Skin epidermis (tissue), 12 donors: ENCODE data around the gene NIT2.
"Not testable (repeated sequence)": the region's sequence is repeated elsewhere in the genome, so short reads cannot be mapped to it uniquely, and the experiment has no call there.

ENCODE experiments used
- H3K27ac ChIP-seq, 21 experiments: fragments of 200-600 bp; sonication (generic) in 11 of 21; one replicate each; pipeline ENCODE4 v1.5.0; 2020; ENCODE audit warnings: mild to moderate bottlenecking in 3 of 21, inconsistent platforms in 2 of 21, moderate library complexity in 2 of 21
- H3K4me3 ChIP-seq, 7 experiments: fragments of 200-600 bp; sonication (generic) in 2 of 7; one replicate each; pipeline ENCODE4 v1.5.0; 2020; ENCODE audit warnings: inconsistent platforms in 2 of 7, mild to moderate bottlenecking in 2 of 7, moderate library complexity in 1 of 7

Gene NIT2, protein sequence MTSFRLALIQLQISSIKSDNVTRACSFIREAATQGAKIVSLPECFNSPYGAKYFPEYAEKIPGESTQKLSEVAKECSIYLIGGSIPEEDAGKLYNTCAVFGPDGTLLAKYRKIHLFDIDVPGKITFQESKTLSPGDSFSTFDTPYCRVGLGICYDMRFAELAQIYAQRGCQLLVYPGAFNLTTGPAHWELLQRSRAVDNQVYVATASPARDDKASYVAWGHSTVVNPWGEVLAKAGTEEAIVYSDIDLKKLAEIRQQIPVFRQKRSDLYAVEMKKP

DNA sequence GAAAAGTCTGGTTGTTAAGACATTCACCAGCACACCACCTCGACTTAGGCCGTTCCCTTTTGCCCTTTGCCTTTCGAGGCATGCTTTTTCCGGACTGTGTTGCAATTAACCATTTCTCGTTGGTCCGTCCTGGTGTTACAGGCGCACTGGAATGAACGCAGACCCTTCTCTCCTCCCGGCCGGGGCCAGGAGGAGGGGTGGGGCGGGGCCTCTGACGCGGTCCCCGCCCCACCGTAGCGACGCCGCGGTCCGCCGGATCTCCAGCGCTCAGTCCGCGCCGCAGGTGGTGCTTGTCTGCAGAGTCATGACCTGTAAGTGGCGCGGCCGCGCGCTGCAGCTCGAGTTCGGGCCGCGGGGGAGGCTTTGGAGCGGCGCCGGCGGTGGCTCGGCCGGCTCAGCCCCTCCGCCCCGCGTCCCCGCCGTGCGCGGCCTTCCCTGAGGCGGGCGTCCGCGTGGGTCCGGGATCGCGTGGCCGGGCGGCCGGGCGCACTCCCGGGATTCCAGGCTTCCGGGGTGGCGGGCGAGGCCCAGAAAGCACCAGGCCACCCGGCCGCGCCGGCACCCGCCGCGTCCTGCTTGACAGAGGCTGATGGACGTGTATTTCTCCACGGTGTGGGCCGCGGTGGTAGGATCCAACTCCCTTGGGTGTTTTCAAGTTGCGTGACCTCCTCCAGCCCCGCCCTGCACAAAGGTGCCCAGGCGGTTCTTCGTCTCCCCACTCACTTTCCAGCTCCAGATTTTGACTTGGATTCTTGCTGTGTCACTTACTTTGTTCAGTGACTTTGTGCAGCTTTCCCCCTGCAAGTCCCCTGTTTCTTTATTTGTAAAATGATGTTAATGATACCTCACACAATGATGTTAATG is at the start of gene NIT2:
TSS of gene NIT2 (plus strand) at position 270 of the 864 bp plus-strand sequence. CDS start at position 305, 35 bp downstream.
- Histone ChIP-seq H3K4me3 (peak within 1 kb of the TSS; percentile 40 to 92 (median 69)), H3K27ac (peak within 1 kb of the TSS; percentile 45 to 93 (median 76))

DNA sequence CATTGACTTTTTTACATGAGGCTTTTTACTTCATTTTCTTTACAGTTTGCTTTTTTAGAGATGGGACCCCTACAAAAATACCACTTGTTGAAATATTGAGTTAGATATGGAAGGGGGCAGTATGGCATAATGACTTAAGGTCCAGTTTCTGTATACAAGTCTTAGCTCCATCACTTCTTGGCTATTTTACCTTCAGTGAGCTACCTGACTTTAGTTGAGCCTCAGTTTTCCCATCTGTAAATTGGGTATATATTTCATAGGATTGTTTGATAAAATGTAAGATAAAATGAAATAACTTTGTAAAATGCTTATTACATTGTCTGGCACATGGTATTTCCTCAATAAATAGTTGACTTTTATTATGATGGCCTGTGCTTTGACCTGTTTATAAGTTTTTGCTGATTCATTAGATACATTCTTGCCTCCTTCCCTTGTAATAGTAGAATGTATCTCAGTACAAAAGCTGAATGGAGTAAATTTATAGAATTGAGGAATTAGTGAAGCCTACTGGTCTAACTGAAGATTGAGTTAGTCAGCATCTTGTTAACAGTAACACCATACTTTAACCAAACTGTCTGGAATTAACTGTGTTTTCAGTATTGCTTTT is 46.2 kb upstream of the NIT2 start:
- Histone ChIP-seq H3K27ac (no peak overlapping the region), H3K4me3 (no peak overlapping the region)

DNA sequence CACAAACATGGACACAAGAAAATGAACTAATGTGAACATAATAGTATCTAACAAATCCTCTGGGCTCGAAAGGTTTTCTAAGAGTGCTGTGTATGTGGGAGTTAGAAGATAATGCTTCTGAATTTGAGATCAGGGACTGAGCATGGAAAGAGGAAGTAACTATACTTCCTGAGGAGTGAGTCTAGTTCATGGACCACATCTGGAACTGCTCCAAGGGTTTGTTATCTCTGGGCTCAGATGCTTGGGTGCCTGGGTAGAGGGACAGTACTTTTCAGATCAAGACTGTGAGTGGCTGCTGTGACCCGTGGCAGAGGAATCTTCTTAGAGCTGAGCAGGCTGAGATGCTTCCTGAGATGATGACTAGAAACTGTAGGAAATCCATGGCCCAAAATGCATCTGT is 45.2 kb upstream of the NIT2 start:
- Histone ChIP-seq H3K4me3 (no peak overlapping the region), H3K27ac (no peak overlapping the region)

DNA sequence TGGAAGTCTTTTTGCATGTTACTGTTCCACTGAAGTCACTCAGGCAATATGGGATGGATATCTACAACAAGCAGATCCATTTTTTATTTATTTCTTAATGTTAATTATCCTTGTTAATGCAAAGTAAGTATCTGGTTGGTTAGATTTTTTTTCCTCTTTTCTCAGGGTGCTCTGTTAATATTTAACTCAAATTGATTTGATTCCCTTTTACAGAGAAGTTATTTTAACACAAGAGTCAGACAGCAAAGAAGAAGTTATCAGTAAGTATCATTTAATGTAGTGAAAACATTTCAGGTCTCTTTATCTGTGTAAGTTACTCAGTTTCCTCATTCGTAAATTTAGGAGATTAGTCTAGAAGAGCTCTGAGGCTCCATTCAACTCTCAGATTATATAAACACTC is 39.5 kb upstream of the NIT2 start:
- Histone ChIP-seq H3K27ac (no peak overlapping the region), H3K4me3 (no peak overlapping the region)

DNA sequence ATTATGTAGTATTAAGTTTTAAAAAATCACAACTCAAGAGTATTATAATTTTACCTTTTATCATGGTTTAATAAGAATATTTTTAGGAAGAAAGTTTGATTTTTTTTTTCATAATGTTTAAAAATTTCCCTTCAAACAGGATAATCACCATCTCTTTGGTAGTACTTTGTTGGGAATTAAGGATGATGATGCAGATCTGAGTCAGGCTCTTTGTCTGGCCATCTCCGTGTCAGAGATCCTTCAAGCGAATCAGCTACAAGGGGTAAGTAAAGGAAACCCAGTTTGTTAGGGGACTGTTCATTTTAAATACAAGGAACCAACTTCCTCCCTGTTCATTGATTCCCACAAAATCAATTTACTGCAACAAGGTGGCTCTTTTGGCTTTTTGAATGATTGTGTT is 36.8 kb upstream of the NIT2 start:
- H3K4me3 ChIP-seq, result no peak overlapping the region
- H3K27ac ChIP-seq, result no peak overlapping the region

DNA sequence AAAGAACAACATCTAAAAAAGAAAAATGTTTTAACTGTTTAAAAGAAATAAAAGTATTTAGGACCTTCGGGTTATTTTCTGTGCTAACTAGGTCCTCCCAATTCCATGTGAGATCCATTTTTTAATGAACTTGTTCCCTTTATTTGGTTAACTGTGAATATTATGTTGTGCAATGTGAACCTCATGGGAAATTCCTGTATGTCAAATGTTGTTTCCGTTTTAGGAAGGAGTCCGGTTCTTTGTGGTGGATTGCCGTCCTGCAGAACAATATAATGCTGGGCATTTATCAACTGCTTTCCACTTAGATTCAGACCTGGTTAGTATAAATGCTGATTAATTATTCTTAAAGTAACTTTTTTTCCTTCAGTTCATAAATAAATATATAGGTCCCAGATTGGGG is 35.5 kb upstream of the NIT2 start:
- H3K4me3 ChIP-seq, result no peak overlapping the region

DNA sequence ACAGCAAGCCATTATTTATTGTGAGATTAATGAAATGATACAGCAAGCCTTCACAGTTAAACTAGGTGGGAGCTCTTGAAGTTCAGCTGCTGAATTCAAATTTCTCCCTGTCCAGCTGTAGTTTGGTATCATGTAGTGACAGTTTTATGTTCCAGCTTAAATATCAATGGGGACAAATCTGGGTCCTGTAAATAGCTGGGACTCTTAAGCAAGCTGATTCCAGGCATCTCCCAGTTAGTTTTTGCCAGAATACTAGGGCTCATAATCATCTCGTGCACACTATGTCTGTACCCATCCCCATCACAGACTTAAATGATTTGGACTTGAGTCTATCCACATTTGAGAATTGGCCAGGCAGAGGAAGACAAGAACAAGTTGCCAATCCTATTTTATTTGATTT is 27.9 kb upstream of the NIT2 start:
- Histone ChIP-seq H3K4me3 (no peak overlapping the region), H3K27ac (no peak overlapping the region)

More for the DNA sequence above, 35.5 kb upstream of the NIT2 start:
- no peak overlapping the region for H3K27ac ChIP-seq

DNA sequence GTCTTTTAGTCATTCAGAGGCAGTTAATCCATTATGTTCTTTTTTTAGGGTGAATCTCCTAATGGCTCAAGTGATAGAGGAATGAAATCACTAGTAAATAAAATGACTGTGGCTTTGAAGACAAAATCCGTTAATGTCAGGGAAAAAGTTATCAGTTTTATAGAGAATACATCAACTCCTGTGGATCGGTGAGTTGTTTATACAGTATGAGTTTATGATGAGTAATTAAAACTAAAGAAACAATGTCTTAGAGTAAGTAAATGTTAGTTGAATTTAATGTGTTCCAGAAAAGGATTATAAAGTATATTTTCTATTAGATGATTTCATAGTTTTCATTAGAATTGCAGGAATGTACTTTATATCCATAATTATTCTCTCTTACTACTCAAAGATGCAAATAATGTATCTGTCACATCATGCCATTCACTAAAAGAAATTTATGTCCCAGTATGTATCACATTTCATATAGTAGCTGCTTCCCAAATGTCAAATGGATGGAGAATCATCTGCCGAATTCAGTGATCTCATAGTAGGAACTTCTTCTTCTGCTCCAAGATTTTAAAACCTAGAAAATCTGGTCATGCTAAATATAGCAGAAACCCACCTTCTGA is 24.1 kb upstream of the NIT2 start:
- Histone ChIP-seq H3K27ac (no peak overlapping the region), H3K4me3 (no peak overlapping the region)

DNA sequence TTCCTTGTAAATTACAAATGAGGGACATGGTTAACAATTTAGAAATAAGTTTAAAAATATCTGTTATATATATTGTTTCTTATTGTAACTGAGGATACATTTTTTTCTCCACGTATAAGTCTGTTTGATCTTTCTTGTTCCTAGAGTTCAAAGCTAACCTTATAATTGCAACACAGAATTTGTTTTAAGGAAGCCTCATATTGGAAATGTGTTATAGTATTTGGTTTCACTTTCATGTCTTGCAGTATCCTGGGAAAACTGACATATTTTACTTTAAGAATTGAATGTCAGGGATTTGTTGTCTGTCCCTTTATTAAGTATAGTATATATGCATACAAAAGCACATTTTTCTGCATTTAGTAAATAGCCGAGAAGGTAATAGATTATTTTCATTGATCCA is 23.5 kb upstream of the NIT2 start:
- Histone ChIP-seq H3K27ac (no peak overlapping the region), H3K4me3 (no peak overlapping the region)

DNA sequence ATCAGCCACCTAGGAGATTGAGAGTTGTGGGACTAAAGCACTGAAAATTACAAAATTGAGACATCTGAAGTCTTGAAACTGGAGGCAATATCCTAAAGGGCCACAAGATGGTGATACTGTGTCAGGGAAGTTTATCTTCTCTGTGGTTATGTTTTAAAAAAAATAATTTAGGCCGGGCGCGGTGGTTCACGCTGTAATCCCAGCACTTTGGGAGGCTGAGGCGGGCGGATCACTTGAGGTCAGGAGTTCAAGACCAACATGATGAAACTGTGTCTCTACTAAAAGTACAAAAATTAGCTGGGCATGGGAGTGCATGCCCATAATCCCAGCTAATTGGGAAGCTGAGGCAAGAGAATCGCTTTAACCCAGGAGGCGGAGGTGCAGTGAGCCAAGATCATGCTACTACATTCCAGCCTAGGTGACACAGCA is 17.9 kb upstream of the NIT2 start:
- Histone ChIP-seq H3K4me3 (no peak overlapping the region), H3K27ac (peak overlapping the region in 1 of 21 experiments; percentile 6)

DNA sequence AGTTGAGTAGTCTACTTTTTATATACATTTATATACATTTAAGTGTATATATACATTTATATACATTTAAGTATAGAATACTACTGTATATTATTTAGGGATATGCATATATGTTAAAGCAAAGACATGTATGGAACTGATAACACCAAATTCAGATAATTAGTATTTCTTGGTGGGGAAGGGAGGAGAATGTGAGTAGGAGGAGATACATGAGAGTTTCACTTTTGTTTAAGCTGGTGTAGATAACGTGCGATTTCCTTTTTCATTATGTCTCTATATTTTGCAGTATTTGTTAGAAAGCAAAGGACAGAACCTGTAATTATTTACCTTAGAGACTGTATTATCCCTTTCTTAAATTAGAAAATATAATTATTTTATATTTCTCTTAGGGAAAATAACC is 16.6 kb upstream of the NIT2 start:
- Histone ChIP-seq H3K27ac (no peak overlapping the region), H3K4me3 (no peak overlapping the region)

DNA sequence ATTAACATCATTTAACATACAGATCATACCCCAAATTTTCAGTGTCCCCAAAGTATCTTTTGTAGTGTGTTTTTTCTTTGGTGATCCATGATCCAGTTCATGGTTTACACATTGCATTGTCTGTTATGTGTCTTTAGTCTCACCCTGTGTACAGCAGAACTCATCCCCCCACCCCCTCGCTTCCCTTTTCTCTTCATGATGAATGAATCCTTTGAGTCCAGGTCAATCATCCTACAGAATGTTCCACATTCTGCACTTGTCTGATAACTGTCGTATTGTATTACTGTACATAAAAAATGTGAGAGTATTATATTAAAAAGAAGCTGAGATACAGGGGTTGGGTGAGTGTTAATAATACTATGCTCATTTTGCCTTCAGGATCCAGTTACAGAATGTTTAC is 14.6 kb upstream of the NIT2 start:
- Histone ChIP-seq H3K4me3 (no peak overlapping the region), H3K27ac (no peak overlapping the region)

DNA sequence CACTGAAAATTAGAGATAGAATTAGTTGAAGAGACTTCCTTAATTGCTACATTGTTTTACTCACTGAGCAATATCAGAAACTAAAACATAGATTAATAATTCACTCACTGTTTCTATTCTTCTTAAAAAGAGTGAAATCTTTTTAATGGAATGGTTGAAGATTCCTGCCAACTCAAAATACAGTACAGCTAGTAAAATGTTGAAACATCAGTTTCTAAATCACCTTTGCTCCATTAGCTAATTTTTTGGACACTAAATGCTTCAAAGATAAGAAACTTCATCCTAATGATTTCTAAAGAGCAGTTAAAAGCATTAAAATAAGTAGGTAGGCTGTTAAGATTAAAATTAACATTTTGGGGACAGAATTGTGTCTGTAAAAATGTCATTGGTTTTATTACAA is 10.5 kb upstream of the NIT2 start:
- Histone ChIP-seq H3K4me3 (no peak overlapping the region), H3K27ac (no peak overlapping the region)

DNA sequence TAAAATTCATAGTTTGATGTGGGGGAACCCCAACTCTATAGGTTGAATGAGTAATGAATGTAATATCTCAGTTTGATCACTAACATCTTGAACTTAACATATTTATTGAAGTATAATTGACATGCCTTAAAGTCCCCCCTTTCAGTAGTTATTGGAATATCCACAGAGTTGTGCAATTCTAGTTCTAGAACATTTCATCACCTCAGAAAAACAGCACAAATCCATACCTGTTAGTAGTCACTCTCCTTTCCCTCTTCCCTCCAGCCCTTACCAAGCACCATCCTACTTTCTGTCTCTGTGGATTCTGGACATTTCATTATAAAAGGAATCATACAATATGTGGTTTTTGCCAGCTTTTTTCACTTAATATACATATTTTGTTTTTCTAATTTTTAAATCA is 8.7 kb upstream of the NIT2 start:
- no peak overlapping the region for H3K27ac ChIP-seq
- H3K4me3 ChIP-seq, result no peak overlapping the region

DNA sequence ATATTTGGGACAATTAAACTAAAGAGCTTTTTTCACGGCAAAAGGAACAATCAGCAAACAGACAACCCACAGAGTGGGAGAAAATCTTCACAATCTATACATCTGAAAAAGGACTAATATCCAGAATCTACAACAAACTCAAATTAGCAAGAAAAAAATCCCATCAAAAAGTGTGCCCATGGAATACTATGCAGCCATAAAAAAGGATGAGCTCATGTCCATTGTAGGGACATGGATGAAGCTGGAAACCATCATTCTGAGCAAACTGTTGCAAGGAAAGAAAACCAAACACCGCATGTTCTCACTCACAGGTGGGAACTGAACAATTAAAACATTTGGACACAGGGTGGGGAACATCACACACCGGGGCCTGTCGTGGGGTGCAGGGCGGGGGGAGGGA is 7.2 kb upstream of the NIT2 start:
- not testable (repeated sequence) for H3K27ac ChIP-seq, H3K4me3 ChIP-seq

DNA sequence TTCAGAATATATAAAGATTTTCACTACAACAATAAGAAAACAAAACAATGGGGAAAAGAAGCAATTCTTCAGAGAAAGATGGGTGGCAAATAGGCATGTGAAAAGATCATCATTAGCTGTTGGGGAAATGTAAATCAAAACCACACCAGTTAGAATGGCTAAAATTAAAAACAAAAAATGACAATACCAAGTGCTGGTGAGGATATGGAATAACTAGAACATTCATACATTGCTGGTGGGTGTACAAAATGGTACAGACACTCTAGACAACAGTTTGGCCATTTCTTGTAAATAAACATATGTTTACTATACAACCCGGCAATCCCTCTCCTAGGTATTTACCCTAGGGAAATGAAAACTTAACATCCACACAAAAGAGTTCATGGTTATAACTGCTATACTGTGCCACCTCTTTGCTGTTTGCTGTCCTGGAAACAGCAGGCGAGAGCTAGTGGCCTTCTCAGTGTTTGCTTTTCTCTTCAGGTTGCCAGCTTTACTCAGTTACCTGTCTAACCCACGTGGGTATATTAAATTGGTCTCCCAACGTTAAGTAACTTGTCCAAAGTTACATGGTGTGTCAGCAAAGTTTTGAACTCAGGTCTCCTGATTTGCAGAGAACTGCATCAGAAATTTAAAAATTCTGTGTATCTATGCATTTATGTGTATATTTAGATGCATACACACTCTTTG is 4.6 kb upstream of the NIT2 start:
- Histone ChIP-seq H3K27ac (no peak overlapping the region), H3K4me3 (no peak overlapping the region)

DNA sequence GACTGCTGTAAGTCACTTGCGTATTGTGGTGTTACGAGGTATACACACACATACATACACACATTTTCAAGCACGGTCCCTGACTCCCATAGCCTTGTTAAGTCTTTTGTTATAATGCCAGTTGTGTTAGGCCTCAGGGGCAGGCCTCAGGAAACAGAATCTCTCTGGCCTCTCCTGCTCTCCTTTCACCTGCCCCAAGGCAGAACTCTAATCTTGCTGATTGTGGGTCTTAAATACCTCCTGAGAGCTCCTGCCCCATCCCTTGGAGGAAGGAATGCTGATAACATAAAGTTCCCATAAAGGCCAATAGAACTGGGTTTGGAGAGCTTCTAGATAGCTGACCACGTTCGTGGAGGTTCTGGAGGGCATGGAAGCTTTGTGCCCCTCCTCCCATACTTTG is 3.9 kb upstream of the NIT2 start:
- no peak overlapping the region for H3K4me3 ChIP-seq
- H3K27ac ChIP-seq, result no peak overlapping the region

DNA sequence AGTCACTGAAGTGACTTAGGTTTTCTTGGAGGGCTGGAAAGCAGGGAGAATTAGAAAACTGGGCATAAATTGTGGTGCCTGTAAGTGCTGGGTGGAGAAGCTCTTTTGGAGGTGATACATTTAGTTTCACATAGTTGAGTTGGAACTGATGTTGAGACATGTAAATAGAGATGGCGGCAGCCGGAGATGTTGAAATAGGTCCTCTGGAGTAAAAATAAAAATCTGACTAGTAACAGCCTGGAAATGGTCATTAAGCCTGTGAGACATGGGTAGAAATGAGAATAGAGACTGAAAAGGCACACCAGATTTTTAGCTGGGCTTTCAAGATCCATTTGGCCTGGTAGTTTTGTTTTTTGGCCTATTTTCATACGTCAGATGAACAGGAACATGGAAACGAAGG is 2.9 kb upstream of the NIT2 start:
- H3K27ac ChIP-seq, result no peak overlapping the region
- H3K4me3 ChIP-seq, result no peak overlapping the region

DNA sequence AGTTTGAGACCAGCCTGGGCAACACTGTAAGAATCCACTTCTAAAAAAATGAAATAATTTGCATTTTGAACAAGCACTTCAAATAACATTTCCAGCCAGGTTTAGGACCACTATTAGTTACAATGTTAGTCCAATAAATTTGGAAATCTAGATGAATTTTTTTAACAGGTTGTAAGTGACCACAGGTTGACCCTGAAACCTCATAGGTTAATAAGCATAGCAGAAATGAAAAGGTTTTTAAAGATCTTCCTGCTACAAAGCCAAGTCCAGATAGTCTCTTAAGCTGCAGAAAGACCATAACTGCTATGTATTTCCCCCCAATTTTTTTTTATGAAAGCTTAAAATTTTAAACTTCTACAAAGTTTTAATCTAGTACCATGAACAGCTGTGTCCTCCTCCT is 1.5 kb upstream of the NIT2 start:
- Histone ChIP-seq H3K4me3 (no peak overlapping the region), H3K27ac (no peak overlapping the region)

DNA sequence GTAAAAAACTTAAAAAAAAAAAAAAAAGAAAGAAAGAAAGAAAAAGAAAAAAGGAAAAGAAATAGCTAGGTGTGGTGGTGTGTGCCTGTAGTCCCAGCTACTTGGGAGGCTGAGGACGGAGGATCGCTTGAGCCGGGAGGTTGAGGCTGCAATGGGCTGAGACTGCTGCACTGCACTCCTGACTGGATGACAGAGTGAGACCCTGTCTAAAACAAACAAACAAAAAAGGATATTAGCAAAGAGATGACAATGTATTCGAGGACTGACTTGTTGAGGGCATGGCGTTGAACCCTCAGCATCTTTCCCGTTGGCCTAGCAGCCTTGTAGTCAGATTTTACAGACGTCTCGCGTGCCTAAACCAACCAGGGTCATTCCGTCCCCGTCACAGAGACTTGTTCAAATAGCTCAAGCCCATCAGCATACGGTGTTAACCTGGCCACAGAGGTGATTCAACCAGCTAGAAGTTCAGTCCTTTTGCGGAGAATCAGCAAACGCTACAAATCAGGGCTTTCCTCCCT is 528 bp upstream of the NIT2 start:
- peak overlapping the region; percentile 40 to 92 (median 69) for H3K4me3 ChIP-seq
- H3K27ac ChIP-seq, result peak overlapping the region in 20 of 21 experiments; percentile 45 to 93 (median 78)
